NCI-H345 treated with DMSO at 0.1 percent for 48 hours (cell line): Measurements from ENCODE around the gene SUSD1.
A peak's percentile ranks its signal among the peaks of the same experiment; 100 is the strongest.
"Not testable (repeated sequence)": the region's sequence is repeated elsewhere in the genome, so short reads cannot be mapped to it uniquely, and the experiment has no call there.

Experiments
- DNase-seq: peaks from one replicate; lab custom pipeline; 2025; ENCODE audit not compliant: unreplicated experiment; lab: John Stamatoyannopoulos, UW

The SUSD1 gene

GRCh38 chr9:112104401-112104800 is 70.7 kb downstream of the SUSD1 start:
- no peak for DNase-seq

GRCh38 chr9:112103405-112103804 is 71.7 kb downstream of the SUSD1 start:
- no peak for DNase-seq

- peak; percentile 89 for DNase-seq
These were observed 77.1 kb downstream of the SUSD1 start for GRCh38 chr9:112097712-112098688.

GRCh38 chr9:112094948-112095681 is 80.0 kb downstream of the SUSD1 start:
- DNase-seq, result no peak

GRCh38 chr9:112094241-112094640 is 80.9 kb downstream of the SUSD1 start:
- DNase-seq, result no peak

GRCh38 chr9:112093870-112094216 is 81.3 kb downstream of the SUSD1 start:
- no peak for DNase-seq

GRCh38 chr9:112093147-112093869 is 81.8 kb downstream of the SUSD1 start:
- no peak for DNase-seq

- peak; percentile 55 for DNase-seq
These were observed 83.3 kb downstream of the SUSD1 start for GRCh38 chr9:112091810-112092209.

GRCh38 chr9:112087506-112087905 is 87.6 kb downstream of the SUSD1 start:
- no peak for DNase-seq

- DNase-seq, result peak; percentile 30
These were observed 88.5 kb downstream of the SUSD1 start for GRCh38 chr9:112086627-112087026.

GRCh38 chr9:112084907-112085306 is 90.2 kb downstream of the SUSD1 start:
- no peak for DNase-seq

GRCh38 chr9:112084334-112084733 is 90.8 kb downstream of the SUSD1 start:
- no peak for DNase-seq

- DNase-seq, result no peak
These were observed 93.0 kb downstream of the SUSD1 start for GRCh38 chr9:112081918-112082729.

GRCh38 chr9:112080831-112081542 is 94.1 kb downstream of the SUSD1 start:
- DNase-seq, result no peak

- DNase-seq, result no peak
These were observed 96.7 kb downstream of the SUSD1 start for GRCh38 chr9:112078432-112078831.

GRCh38 chr9:112076814-112077213 is 98.3 kb downstream of the SUSD1 start:
- DNase-seq, result no peak

GRCh38 chr9:112075009-112075378 is 100.1 kb downstream of the SUSD1 start:
- DNase-seq, result no peak

GRCh38 chr9:112074250-112075008 is 100.7 kb downstream of the SUSD1 start:
- peak; percentile 58 for DNase-seq

- DNase-seq, result not testable (repeated sequence)
These were observed 101.4 kb downstream of the SUSD1 start for GRCh38 chr9:112073639-112074173.
